Neural progenitor cell (in vitro differentiated cells): ENCODE measurements around the gene SAXO2. TPM values are rescaled to one million over a fixed set of nuclear protein-coding genes. Genes with fewer than 3 reads are reported as not detected.
"Not testable (repeated sequence)": the region's sequence is repeated elsewhere in the genome, so short reads cannot be mapped to it uniquely, and the experiment has no call there.

Experiments used
- DNase-seq: peaks from one replicate; pipeline ENCODE4 v3.0.0-alpha.2; 2016; ENCODE audit warnings: low spot score
- H2AFZ ChIP-seq: fragments of 200-600 bp; sonication (generic); replicated peaks from 2 replicates; pipeline ENCODE4 v1.6.1; 2016; ENCODE audit warnings: antibody characterized with exemption
- H3F3A ChIP-seq: fragments of 200-600 bp; sonication (generic); 2 replicates; pipeline ENCODE4 v1.6.1; 2016; ENCODE audit warnings: antibody characterized with exemption, low read depth
- H3K27ac ChIP-seq: fragments of 200-600 bp; sonication (generic); 2 replicates; pipeline ENCODE4 v1.5.1; 2016; ENCODE audit warnings: mild to moderate bottlenecking
- H3K27me3 ChIP-seq: fragments of 200-600 bp; sonication (generic); 2 replicates; pipeline ENCODE4 v1.6.1; 2016; ENCODE audit warnings: mild to moderate bottlenecking, moderate library complexity
- H3K36me3 ChIP-seq: fragments of 200-600 bp; sonication (generic); 2 replicates; pipeline ENCODE4 v1.5.1; 2016
- H3K4me1 ChIP-seq: fragments of 200-600 bp; sonication (generic); 2 replicates; pipeline ENCODE4 v1.6.1; 2016; ENCODE audit warnings: mixed run types
- H3K4me2 ChIP-seq: fragments of 200-600 bp; sonication (generic); 2 replicates; pipeline ENCODE4 v1.6.1; 2016
- H3K4me3 ChIP-seq: fragments of 200-600 bp; sonication (generic); 2 replicates; pipeline ENCODE4 v1.5.1; 2016
- H3K79me2 ChIP-seq: fragments of 200-600 bp; sonication (generic); 2 replicates; pipeline ENCODE4 v1.6.1; 2016; ENCODE audit warnings: low read depth
- H3K9ac ChIP-seq: fragments of 200-600 bp; sonication (generic); 2 replicates; pipeline ENCODE4 v1.6.1; 2016
- H3K9me3 ChIP-seq: fragments of 200-600 bp; sonication (generic); 2 replicates; pipeline ENCODE4 v1.5.1; 2016; ENCODE audit warnings: low read depth
- H4K20me1 ChIP-seq: fragments of 200-600 bp; sonication (generic); 2 replicates; pipeline ENCODE4 v1.6.1; 2016; ENCODE audit warnings: low read depth
- H3K27ac Mint-ChIP-seq: 3 replicates; pipeline ENCODE4 v1.8.0; 2021; ENCODE audit warnings: mixed read lengths
- H3K27me3 Mint-ChIP-seq: 2 replicates; pipeline ENCODE4 v1.8.0; 2022; ENCODE audit warnings: low read depth, mild to moderate bottlenecking, inconsistent platforms, moderate library complexity, mixed read lengths; ENCODE audit not compliant: insufficient read depth
- H3K36me3 Mint-ChIP-seq: 3 replicates; pipeline ENCODE4 v1.8.0; 2021; ENCODE audit warnings: mixed read lengths
- H3K4me1 Mint-ChIP-seq: 3 replicates; pipeline ENCODE4 v1.8.0; 2021; ENCODE audit warnings: mixed read lengths
- H3K4me3 Mint-ChIP-seq: 3 replicates; pipeline ENCODE4 v1.8.0; 2021; ENCODE audit warnings: mild to moderate bottlenecking, moderate library complexity, mixed read lengths
- H3K9me3 Mint-ChIP-seq: 3 replicates; pipeline ENCODE4 v1.8.0; 2020; ENCODE audit warnings: mixed read lengths
- total RNA-seq: library from RNA; depleted of rRNA; stranded (reverse); fragments of >200 nt; gene quantifications from 2 replicates; pipeline ENCODE4 v1.2.3, GENCODE V29; 2015; ENCODE audit warnings: low replicate concordance

SAXO2 gene
- total RNA-seq, 1 donor from 2014 or later = 0.06 TPM

DNA sequence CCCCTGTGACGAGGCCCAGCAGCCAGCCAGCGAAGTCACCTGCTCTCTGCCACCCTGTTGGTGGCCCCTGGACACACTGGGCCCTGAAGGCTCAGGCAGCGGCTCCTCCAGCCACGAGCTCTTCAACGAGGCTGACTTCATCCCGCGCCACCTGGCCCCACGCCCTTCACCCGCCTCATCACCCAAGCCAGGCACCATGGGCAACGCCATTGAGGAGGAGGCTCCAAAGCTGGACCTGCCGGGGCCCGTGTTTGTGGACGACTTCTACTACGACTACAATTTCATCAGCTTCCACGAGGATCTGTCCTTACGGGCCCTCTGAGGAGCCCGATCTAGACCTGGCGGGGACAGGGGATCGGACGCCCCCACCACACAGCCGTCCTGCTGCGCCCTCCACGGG, 64.3 kb downstream of the SAXO2 start:
- H3K36me3 Mint-ChIP-seq = not testable (repeated sequence)

DNA sequence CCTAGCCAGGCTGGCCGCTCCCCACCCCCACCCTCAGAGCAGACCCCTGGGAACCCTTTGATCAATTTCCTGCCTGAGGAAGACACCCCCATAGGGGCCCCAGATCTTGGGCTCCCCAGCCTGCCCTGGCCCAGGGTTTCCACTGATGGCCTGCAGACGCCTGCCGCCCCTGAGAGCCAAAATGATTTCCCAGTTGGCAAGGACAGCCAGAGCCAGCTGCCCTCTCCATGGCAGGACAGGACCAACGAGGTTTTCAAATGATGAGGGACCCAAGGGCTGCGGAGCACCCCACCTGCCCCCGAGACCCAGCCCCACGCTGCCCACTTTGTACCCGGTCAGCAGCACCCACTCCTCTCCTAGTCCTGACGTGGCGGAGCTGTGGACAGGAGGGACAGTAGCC, 64.8 kb downstream of the SAXO2 start:
- H3K27me3 Mint-ChIP-seq, H3K4me3 Mint-ChIP-seq, H3K27ac Mint-ChIP-seq, H3K36me3 ChIP-seq, H3K27me3 ChIP-seq, H4K20me1 ChIP-seq, H3K36me3 Mint-ChIP-seq, H3K4me2 ChIP-seq, H3K4me1 Mint-ChIP-seq, H3K9me3 ChIP-seq, DNase-seq, H3K79me2 ChIP-seq, H3K9ac ChIP-seq, H3K27ac ChIP-seq, H2AFZ ChIP-seq, H3K9me3 Mint-ChIP-seq, H3F3A ChIP-seq, H3K4me3 ChIP-seq, H3K4me1 ChIP-seq: not testable (repeated sequence)

More for the DNA sequence above, 64.3 kb downstream of the SAXO2 start:
- H3K9me3 Mint-ChIP-seq, H3K4me1 Mint-ChIP-seq, H2AFZ ChIP-seq, H3K36me3 ChIP-seq, H4K20me1 ChIP-seq, H3K4me3 ChIP-seq, H3K27me3 Mint-ChIP-seq, H3K27me3 ChIP-seq, H3K27ac ChIP-seq, H3K4me2 ChIP-seq, H3K4me3 Mint-ChIP-seq, H3K79me2 ChIP-seq, H3F3A ChIP-seq, DNase-seq, H3K9ac ChIP-seq, H3K9me3 ChIP-seq, H3K27ac Mint-ChIP-seq, H3K4me1 ChIP-seq: not testable (repeated sequence)

DNA sequence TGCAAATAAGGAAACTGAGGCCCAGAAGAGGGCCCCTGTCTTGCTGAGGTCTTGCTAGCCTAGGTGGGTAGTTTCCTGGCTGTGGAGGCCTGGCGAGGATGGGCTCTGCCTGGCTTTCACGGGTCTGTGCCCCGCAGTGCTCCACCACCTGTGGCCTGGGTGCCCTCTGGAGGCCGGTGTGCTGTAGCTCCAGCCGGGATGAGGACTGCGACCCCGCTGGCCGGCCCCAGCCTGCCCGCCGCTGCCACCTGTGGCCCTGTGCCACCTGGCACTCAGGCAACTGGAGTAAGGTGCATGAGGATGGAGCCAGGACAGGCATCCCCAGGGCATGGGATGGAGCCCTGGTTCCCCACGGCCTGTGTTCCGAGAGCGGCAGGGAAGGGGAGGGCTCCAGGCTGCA, 66.4 kb downstream of the SAXO2 start:
- H3K9me3 ChIP-seq, H3K4me1 ChIP-seq, H3K27me3 Mint-ChIP-seq, H3F3A ChIP-seq, H3K27ac Mint-ChIP-seq, H3K36me3 Mint-ChIP-seq, H3K9ac ChIP-seq, H3K4me3 Mint-ChIP-seq, H3K27me3 ChIP-seq, H2AFZ ChIP-seq, H4K20me1 ChIP-seq, H3K4me3 ChIP-seq, H3K4me1 Mint-ChIP-seq, H3K36me3 ChIP-seq, H3K4me2 ChIP-seq, H3K27ac ChIP-seq, H3K9me3 Mint-ChIP-seq, DNase-seq, H3K79me2 ChIP-seq: not testable (repeated sequence)

DNA sequence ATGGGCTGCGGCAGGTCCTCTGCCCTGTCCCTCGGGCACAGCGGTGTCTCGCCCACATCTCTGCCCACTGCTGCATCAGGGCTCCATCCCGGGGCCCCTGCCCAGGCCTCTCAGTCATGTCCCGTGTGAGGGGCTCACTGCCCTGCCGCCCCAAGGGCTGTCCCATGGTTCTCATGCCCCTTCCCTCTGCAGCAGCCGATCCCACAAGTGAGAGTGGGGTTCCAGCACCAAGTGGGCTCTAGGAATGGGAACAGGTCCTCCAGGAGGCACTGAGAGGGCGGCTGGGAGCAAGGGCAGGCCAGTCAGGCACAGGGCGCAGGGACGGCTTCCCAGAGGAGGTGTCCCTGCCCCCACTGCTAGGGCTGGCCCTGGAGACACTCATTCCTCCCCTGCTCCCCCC, 68.3 kb downstream of the SAXO2 start:
- H3K4me1 ChIP-seq, H4K20me1 ChIP-seq, H2AFZ ChIP-seq, H3K4me2 ChIP-seq, H3K4me1 Mint-ChIP-seq, H3K27ac ChIP-seq, H3K9ac ChIP-seq, H3K79me2 ChIP-seq, H3K36me3 Mint-ChIP-seq, H3K27me3 Mint-ChIP-seq, H3K27ac Mint-ChIP-seq, H3F3A ChIP-seq, H3K9me3 Mint-ChIP-seq, H3K4me3 ChIP-seq, DNase-seq, H3K27me3 ChIP-seq, H3K9me3 ChIP-seq, H3K4me3 Mint-ChIP-seq, H3K36me3 ChIP-seq: not testable (repeated sequence)

DNA sequence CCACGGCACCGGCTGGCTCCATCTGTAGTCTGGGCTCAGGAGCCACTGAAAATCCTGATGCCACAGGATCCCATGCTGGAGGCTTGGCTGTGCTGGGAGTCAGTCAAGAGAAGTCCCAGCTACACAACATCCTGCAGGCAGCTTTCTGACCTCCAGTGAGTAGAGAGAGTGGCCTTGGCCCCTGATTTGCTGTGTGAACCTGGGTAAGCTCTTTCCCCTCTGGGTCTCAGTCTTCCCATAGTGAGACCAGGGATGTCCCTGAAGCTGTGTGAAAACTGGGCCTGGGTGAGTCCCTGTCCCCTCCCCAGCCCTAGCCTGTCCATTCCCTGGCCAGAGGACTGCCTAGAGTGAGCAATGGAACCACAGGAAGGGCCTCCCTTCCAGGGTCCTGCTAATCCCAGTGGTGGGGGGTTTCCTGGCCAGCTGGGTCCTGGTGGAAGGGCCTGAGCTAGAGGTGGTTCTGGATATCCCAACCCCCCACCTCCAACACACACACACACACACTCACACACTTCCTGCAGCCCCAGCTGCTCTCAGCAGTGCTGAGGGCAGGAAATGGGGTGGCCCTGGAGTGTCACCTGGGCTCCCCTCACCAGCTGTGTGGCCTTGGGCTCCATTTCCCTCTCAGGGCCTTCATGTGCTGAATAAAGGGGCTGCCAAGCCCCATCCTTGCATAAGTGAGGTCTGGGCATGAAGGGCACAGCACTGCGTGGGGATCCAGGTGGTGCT, 69.1 kb downstream of the SAXO2 start:
- not testable (repeated sequence) for H3K27me3 ChIP-seq, H3K79me2 ChIP-seq, H3K4me3 ChIP-seq, H3K36me3 ChIP-seq, H3K9me3 Mint-ChIP-seq, H2AFZ ChIP-seq, H3K36me3 Mint-ChIP-seq, H3K9me3 ChIP-seq, H3K4me1 Mint-ChIP-seq, H3K4me2 ChIP-seq, H3K4me1 ChIP-seq, H3K4me3 Mint-ChIP-seq, DNase-seq, H4K20me1 ChIP-seq, H3K27ac Mint-ChIP-seq, H3F3A ChIP-seq, H3K9ac ChIP-seq, H3K27ac ChIP-seq, H3K27me3 Mint-ChIP-seq

DNA sequence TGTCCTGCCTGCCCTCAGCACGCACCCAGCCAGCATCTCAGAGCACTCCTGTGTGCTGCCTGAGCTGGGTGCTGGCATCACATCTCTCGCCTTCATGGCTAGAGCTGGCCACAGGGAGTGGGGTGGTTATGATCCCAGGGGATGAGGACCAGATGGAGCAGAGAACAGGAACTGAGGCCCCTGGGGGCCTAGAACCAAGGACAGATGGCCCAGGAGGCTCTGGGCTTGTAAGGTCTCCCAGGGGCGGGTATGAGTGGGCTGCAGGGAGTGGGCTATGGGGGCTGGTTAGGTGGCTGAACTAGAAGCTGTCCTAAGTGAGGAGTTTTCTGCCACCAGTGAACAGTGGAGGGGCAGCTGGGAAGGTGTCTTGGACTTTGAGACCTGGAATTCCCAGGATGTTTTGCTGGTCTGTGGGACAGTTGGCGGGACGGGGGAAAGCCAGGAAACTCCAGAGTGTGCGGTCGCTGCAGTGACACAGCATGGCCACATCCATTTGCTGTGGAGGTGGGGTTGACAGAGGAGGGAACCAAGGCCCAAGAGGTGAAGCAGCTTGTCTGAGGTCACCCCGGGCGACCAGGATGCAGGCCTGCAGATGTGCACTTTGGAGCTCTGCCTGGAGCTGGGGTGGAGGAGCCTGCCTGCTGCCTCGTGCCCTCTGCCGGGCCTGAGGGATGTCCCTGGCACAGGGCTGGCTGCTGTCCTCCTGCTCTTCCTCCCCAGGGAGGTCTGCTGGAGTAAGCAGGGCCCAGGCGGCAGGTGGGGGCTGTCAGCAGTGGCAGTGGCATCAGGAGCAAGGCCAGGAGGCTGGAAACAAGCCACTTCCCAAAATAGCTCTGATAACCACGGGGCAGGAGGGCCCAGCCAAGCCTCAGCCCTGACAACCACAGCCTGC, 70.3 kb downstream of the SAXO2 start:
- H3K4me1 Mint-ChIP-seq, H3K27ac ChIP-seq, H3K9ac ChIP-seq, H2AFZ ChIP-seq, DNase-seq, H4K20me1 ChIP-seq, H3K4me3 ChIP-seq, H3K79me2 ChIP-seq, H3K4me3 Mint-ChIP-seq, H3K27me3 ChIP-seq, H3K27me3 Mint-ChIP-seq, H3K4me1 ChIP-seq, H3K36me3 Mint-ChIP-seq, H3K4me2 ChIP-seq, H3K9me3 ChIP-seq, H3K9me3 Mint-ChIP-seq, H3F3A ChIP-seq, H3K36me3 ChIP-seq, H3K27ac Mint-ChIP-seq: not testable (repeated sequence)

DNA sequence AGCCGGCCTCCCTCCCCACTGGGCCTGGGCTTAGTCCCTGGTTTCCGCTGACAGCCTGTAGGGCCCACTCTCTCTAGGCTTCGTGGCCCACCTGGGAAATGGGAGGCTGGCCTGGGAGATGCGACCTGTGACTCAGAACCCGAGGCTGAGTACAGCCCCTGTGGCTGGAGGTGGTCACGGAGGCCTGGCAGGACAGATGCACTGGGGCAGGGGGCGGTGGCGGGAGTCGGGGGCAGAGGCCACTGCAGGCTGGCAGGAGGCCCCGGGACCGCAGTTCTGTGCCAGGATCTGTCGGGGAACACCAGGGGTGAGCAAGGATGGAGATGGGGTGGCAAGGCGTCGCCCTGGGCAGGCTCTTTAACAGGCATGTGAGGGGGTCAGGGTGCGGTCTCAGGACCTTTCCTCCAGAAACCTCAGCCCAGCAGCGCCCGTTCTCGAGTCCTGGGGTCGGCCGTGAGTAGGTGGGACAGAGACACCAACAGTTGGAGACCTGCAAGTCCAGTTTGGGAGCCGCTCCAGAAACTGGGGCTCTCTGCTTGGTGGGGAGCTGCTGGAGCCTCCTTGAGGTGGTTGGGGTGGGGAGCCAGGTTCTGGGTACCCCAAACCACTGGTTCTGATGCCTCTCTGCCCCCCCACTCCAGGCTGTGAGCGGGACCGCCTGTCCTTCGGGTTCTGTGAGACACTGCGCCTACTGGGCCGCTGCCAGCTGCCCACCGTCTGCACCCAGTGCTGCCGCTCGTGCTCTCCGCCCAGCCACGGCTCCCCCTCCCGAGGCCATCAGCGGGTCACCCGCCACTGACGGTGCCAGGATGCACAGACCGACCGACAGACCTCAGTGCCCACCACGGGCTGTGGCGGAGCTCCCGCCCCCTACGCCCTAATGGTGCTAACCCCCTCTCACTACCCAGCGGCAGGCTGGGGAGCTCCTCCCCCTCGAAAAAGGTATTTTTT, 71.3 kb downstream of the SAXO2 start:
- H3K4me2 ChIP-seq, H3K4me1 Mint-ChIP-seq, H3K9me3 Mint-ChIP-seq, H3K4me3 Mint-ChIP-seq, H3K9me3 ChIP-seq, H3K27me3 ChIP-seq, H3K27ac Mint-ChIP-seq, H3K27ac ChIP-seq, H3K4me1 ChIP-seq, DNase-seq, H3F3A ChIP-seq, H4K20me1 ChIP-seq, H3K9ac ChIP-seq, H3K79me2 ChIP-seq, H3K4me3 ChIP-seq, H3K36me3 Mint-ChIP-seq, H3K27me3 Mint-ChIP-seq, H2AFZ ChIP-seq, H3K36me3 ChIP-seq: not testable (repeated sequence)
